IMR-90 (cell line): ENCODE data around the gene UNC13A.

Experiments
- BHLHE40 ChIP-seq: fragments of 150-350 bp; IDR thresholded peaks from 2 replicates; pipeline ENCODE4 v1.6.1; 2016; ENCODE audit warnings: mild to moderate bottlenecking, low read depth, low read length
- CHD1 ChIP-seq: IDR thresholded peaks from 2 replicates; pipeline ENCODE4 v1.6.1; 2012; ENCODE audit warnings: low read depth, low read length, improper control_type of control experiment
- CTCF ChIP-seq: conservative IDR thresholded peaks from 2 replicates; pipeline ENCODE4 v1.5.1; 2012; ENCODE audit warnings: mild to moderate bottlenecking, low read depth, low read length, improper control_type of control experiment
- FOS ChIP-seq: fragments of 150-350 bp; IDR thresholded peaks from 2 replicates; pipeline ENCODE4 v1.6.1; 2016; ENCODE audit warnings: low read depth, low read length
- MAFK ChIP-seq: IDR thresholded peaks from 2 replicates; pipeline ENCODE4 v1.6.1; 2012; ENCODE audit warnings: low read depth, low read length, improper control_type of control experiment
- MXI1 ChIP-seq: IDR thresholded peaks from 2 replicates; pipeline ENCODE4 v1.6.1; 2012; ENCODE audit warnings: low read depth, mild to moderate bottlenecking, low read length, moderate library complexity, borderline replicate concordance
- NFE2L2 ChIP-seq: fragments of 150-350 bp; IDR thresholded peaks from 2 replicates; pipeline ENCODE4 v1.6.1; 2016; ENCODE audit warnings: low read depth, mild to moderate bottlenecking, low read length
- POLR2A ChIP-seq: IDR thresholded peaks from 2 replicates; pipeline ENCODE4 v1.6.1; 2012; ENCODE audit warnings: mild to moderate bottlenecking, low read depth, low read length
- RCOR1 ChIP-seq: IDR thresholded peaks from 2 replicates; pipeline ENCODE4 v1.6.1; 2012; ENCODE audit warnings: mild to moderate bottlenecking, low read length, improper control_type of control experiment; ENCODE audit not compliant: insufficient replicate concordance
- RFX5 ChIP-seq: IDR thresholded peaks from 2 replicates; pipeline ENCODE4 v1.8.0; 2012; ENCODE audit warnings: low read depth, mild to moderate bottlenecking, low read length, moderate library complexity
- TF ChIP-seq, protein P1 (sequence below): fragments of 150-350 bp; IDR thresholded peaks from 2 replicates; pipeline ENCODE4 v1.6.1; 2016; ENCODE audit warnings: low read depth, mild to moderate bottlenecking, low read length, moderate library complexity, borderline replicate concordance

GRCh38 chr19:17625043-17625442 lies 63.1 kb downstream of the UNC13A start:
- TF ChIP-seq CTCF = no peak
- no peak for TF ChIP-seq MXI1
- no peak for TF ChIP-seq CHD1
- TF ChIP-seq, protein P1, sequence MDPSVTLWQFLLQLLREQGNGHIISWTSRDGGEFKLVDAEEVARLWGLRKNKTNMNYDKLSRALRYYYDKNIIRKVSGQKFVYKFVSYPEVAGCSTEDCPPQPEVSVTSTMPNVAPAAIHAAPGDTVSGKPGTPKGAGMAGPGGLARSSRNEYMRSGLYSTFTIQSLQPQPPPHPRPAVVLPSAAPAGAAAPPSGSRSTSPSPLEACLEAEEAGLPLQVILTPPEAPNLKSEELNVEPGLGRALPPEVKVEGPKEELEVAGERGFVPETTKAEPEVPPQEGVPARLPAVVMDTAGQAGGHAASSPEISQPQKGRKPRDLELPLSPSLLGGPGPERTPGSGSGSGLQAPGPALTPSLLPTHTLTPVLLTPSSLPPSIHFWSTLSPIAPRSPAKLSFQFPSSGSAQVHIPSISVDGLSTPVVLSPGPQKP = no peak
- TF ChIP-seq MAFK = no peak
- no peak for TF ChIP-seq RFX5
- TF ChIP-seq BHLHE40 = no peak
- TF ChIP-seq POLR2A = no peak
- no peak for TF ChIP-seq RCOR1
- no peak for TF ChIP-seq FOS
- no peak for TF ChIP-seq NFE2L2
